ENCODE measurements around the gene HERPUD1.

The HERPUD1 gene

GRCh38 chr16:56961386-56961785 is 29.4 kb downstream of the HERPUD1 start:
- no peak overlapping the region for H3K4me3 ChIP-seq (ENCODE audit: low read depth, low read length)
- no peak for TF ChIP-seq CTCF (IDR thresholded peaks at IDR 0.05; ENCODE audit: borderline replicate concordance, insufficient read depth, low read depth, low read length)

- H3K4me3 ChIP-seq (ENCODE audit: low read depth, low read length), result no peak within 1 kb of the TSS
- no peak for TF ChIP-seq CTCF (IDR thresholded peaks at IDR 0.05; ENCODE audit: borderline replicate concordance, insufficient read depth, low read depth, low read length)
Measured at GRCh38 chr16:56961851-56962281, 29.9 kb downstream of the HERPUD1 start, which contains the start of gene CETP. CETP (plus strand) TSS chr16:56961950; CDS start chr16:56961980, 30 bp downstream.

GRCh38 chr16:56964243-56965148 is 32.6 kb downstream of the HERPUD1 start:
- H3K4me3 ChIP-seq (ENCODE audit: low read depth, low read length), result no peak overlapping the region
- TF ChIP-seq CTCF (IDR thresholded peaks at IDR 0.05; ENCODE audit: borderline replicate concordance, insufficient read depth, low read depth, low read length), result peak; percentile 99

GRCh38 chr16:56965149-56966092 is 33.5 kb downstream of the HERPUD1 start:
- no peak overlapping the region for H3K4me3 ChIP-seq (ENCODE audit: low read depth, low read length)
- TF ChIP-seq CTCF (IDR thresholded peaks at IDR 0.05; ENCODE audit: borderline replicate concordance, insufficient read depth, low read depth, low read length), result no peak

GRCh38 chr16:56966093-56966475 is 34.1 kb downstream of the HERPUD1 start:
- H3K4me3 ChIP-seq (ENCODE audit: low read depth, low read length), result no peak overlapping the region
- TF ChIP-seq CTCF (IDR thresholded peaks at IDR 0.05; ENCODE audit: borderline replicate concordance, insufficient read depth, low read depth, low read length), result no peak

- H3K4me3 ChIP-seq (ENCODE audit: low read depth, low read length), result no peak overlapping the region
- no peak for TF ChIP-seq CTCF (IDR thresholded peaks at IDR 0.05; ENCODE audit: borderline replicate concordance, insufficient read depth, low read depth, low read length)
Measured at GRCh38 chr16:56967733-56968132, 35.8 kb downstream of the HERPUD1 start.

Data from GM12875 (cell line).